Lower leg skin (tissue), 4 donors: ENCODE measurements around the gene SUPT5H. TPM values are rescaled to one million over a fixed set of nuclear protein-coding genes. Genes with fewer than 3 reads are reported as not detected.

ENCODE experiments used
- DNase-seq, 2 donors: peaks; one replicate each; pipeline ENCODE4 v3.0.0-alpha.2; 2019; ENCODE audit warnings: low spot score in 2 of 2
- H3K4me3 ChIP-seq: fragments of 200-600 bp; sonication (generic); 2 replicates; pipeline ENCODE4 v1.5.1; 2017; ENCODE audit warnings: mild to moderate bottlenecking, low read depth; ENCODE audit not compliant: poor library complexity, severe bottlenecking
- CTCF ChIP-seq, 3 donors: fragments of 450-650 bp; IDR thresholded peaks; one replicate each; pipeline ENCODE4 v1.5.1; 2016; ENCODE audit warnings: antibody characterized with exemption in 3 of 3, mild to moderate bottlenecking in 3 of 3, moderate library complexity in 2 of 3
- POLR2A ChIP-seq, 2 donors: fragments of 450-650 bp; IDR thresholded peaks; one replicate each; pipeline ENCODE4 v1.6.1; 2016 to 2017; ENCODE audit warnings: antibody characterized with exemption in 2 of 2, mild to moderate bottlenecking in 1 of 2, moderate library complexity in 1 of 2
- WGBS, 2 donors: methylation state at CpG; one replicate each; pipeline ENCODE4 v1.1.5; 2018; 5-methylcytosine and 5-hydroxymethylcytosine counted together
- intact Hi-C: fragments of 100-400 bp; cut with DNase I; formaldehyde crosslinking; loops from one replicate; pipeline ENCODE4 v1.15.0; 2023; ENCODE audit warnings: low total_unique reads
- total RNA-seq, 4 donors: library from RNA; depleted of rRNA; stranded (reverse); fragments of >200 nt; gene quantifications; one replicate each; pipeline ENCODE4 v1.1.0, GENCODE V29; 2016

The SUPT5H gene
- total RNA-seq, result 100 to 1,000 TPM in 1 of 4 donors, 10 to 100 TPM in 3; 70.0 to 102 (median 77.3) TPM

- peak; percentile 96 to 99 for DNase-seq
- 0 to 1% methylated on average over 65 to 68 of the region's 68 CpGs for WGBS, 2 donors
- intact Hi-C loops, result loop anchor here (10.0 kb wide), 1 partner anchor 89 kb away; the partner anchor contains the start of gene EID2B
- TF ChIP-seq CTCF (IDR thresholded peaks at IDR 0.05) (no peak), POLR2A (IDR thresholded peaks at IDR 0.05) (peak in 1 of 2 donors; percentile 61)
- H3K4me3 ChIP-seq, result peak within 1 kb of the TSS; percentile 96
Observed at GRCh38 chr19:39445196-39446111, at the start of gene SUPT5H. Gene SUPT5H (plus strand): TSS chr19:39445582. CDS start chr19:39445891, 309 bp downstream.

- intact Hi-C loops, result no loop called here
- WGBS, 2 donors, result 21 to 23% methylated on average over 12 to 14 of the region's 17 CpGs
- no peak overlapping the region for H3K4me3 ChIP-seq
- TF ChIP-seq POLR2A (IDR thresholded peaks at IDR 0.05) (no peak), CTCF (IDR thresholded peaks at IDR 0.05) (peak in 1 of 3 donors; percentile 97)
- DNase-seq, result peak; percentile 92 to 98
Observed at GRCh38 chr19:39397360-39398296, 47.8 kb upstream of the SUPT5H start.

- intact Hi-C loops, result no loop called here
- WGBS, 2 donors, result 20 to 31% methylated on average over 10 to 11 of the region's 11 CpGs
- H3K4me3 ChIP-seq, result no peak overlapping the region
- no peak for TF ChIP-seq CTCF (IDR thresholded peaks at IDR 0.05)
- TF ChIP-seq POLR2A (IDR thresholded peaks at IDR 0.05), result no peak
- peak; percentile 91 to 97 for DNase-seq
Observed at GRCh38 chr19:39398297-39398864, 47.0 kb upstream of the SUPT5H start.

- 92 to 98% methylated on average over 4 of the region's 4 CpGs for WGBS, 2 donors
- intact Hi-C loops, result no loop called here
- DNase-seq, result no peak
- TF ChIP-seq CTCF (IDR thresholded peaks at IDR 0.05), result no peak
- H3K4me3 ChIP-seq, result no peak overlapping the region
Observed at GRCh38 chr19:39399668-39400050, 45.7 kb upstream of the SUPT5H start.

- intact Hi-C loops, result no loop called here
- WGBS, 2 donors, result 81 to 85% methylated on average over 4 of the region's 4 CpGs
- TF ChIP-seq POLR2A (IDR thresholded peaks at IDR 0.05), result no peak
- no peak for TF ChIP-seq CTCF (IDR thresholded peaks at IDR 0.05)
- no peak for DNase-seq
- H3K4me3 ChIP-seq, result no peak overlapping the region
Observed at GRCh38 chr19:39400061-39400460, 45.3 kb upstream of the SUPT5H start.
